ENCODE measurements around the gene HSF2BP.
"Not testable (repeated sequence)": the region's sequence is repeated elsewhere in the genome, so short reads cannot be mapped to it uniquely, and the experiment has no call there.

HSF2BP gene

GRCh38 chr21:43619856-43620255, 39.4 kb downstream of the HSF2BP start:
- DNase-seq (ENCODE audit: low read depth in 3 of 3, low spot score in 1 of 3) = no peak

- no peak for DNase-seq (ENCODE audit: low read depth in 3 of 3, low spot score in 1 of 3)
These were observed 39.9 kb downstream of the HSF2BP start for GRCh38 chr21:43619344-43619743.

- DNase-seq (ENCODE audit: low read depth in 3 of 3, low spot score in 1 of 3) = no peak
These were observed 40.3 kb downstream of the HSF2BP start for GRCh38 chr21:43618940-43619339.

GRCh38 chr21:43616861-43617260, 42.4 kb downstream of the HSF2BP start:
- DNase-seq (ENCODE audit: low read depth in 3 of 3, low spot score in 1 of 3) = not testable (repeated sequence)

GRCh38 chr21:43614839-43615238, 44.4 kb downstream of the HSF2BP start:
- DNase-seq (ENCODE audit: low read depth in 3 of 3, low spot score in 1 of 3) = no peak

- no peak for DNase-seq (ENCODE audit: low read depth in 3 of 3, low spot score in 1 of 3)
These were observed 45.3 kb downstream of the HSF2BP start for GRCh38 chr21:43613755-43614638.

GRCh38 chr21:43611598-43612369, 47.5 kb downstream of the HSF2BP start:
- DNase-seq (ENCODE audit: low read depth in 3 of 3, low spot score in 1 of 3) = no peak

- no peak for DNase-seq (ENCODE audit: low read depth in 3 of 3, low spot score in 1 of 3)
These were observed 49.6 kb downstream of the HSF2BP start for GRCh38 chr21:43609501-43610340.

- no peak for DNase-seq (ENCODE audit: low read depth in 3 of 3, low spot score in 1 of 3)
These were observed 50.6 kb downstream of the HSF2BP start for GRCh38 chr21:43608664-43609063.

- DNase-seq (ENCODE audit: low read depth in 3 of 3, low spot score in 1 of 3) = no peak
These were observed 51.1 kb downstream of the HSF2BP start for GRCh38 chr21:43608225-43608624.

- no peak for DNase-seq (ENCODE audit: low read depth in 3 of 3, low spot score in 1 of 3)
These were observed 53.7 kb downstream of the HSF2BP start for GRCh38 chr21:43605320-43606215.

- DNase-seq (ENCODE audit: low read depth in 3 of 3, low spot score in 1 of 3) = no peak
These were observed 54.6 kb downstream of the HSF2BP start for GRCh38 chr21:43604505-43605204.

- DNase-seq (ENCODE audit: low read depth in 3 of 3, low spot score in 1 of 3) = no peak
These were observed 55.4 kb downstream of the HSF2BP start for GRCh38 chr21:43603641-43604504.

- DNase-seq (ENCODE audit: low read depth in 3 of 3, low spot score in 1 of 3) = no peak
These were observed 56.1 kb downstream of the HSF2BP start for GRCh38 chr21:43603233-43603626.

- no peak for DNase-seq (ENCODE audit: low read depth in 3 of 3, low spot score in 1 of 3)
These were observed 56.7 kb downstream of the HSF2BP start for GRCh38 chr21:43602266-43603232.

GRCh38 chr21:43600642-43601402, 58.5 kb downstream of the HSF2BP start:
- DNase-seq (ENCODE audit: low read depth in 3 of 3, low spot score in 1 of 3) = no peak

- no peak for DNase-seq (ENCODE audit: low read depth in 3 of 3, low spot score in 1 of 3)
These were observed 59.6 kb downstream of the HSF2BP start for GRCh38 chr21:43599728-43600127.
